T47D (cell line): ENCODE measurements around the gene ENPP6.
"Not testable (repeated sequence)": the region's sequence is repeated elsewhere in the genome, so short reads cannot be mapped to it uniquely, and the experiment has no call there.

Experiments
- DNase-seq, 2 experiments: peaks; one replicate each; pipeline versions ENCODE4 v3.0.0 to v3.0.0-alpha.2; 2011 to 2012; ENCODE audit warnings: low read depth in 1 of 2, low spot score in 1 of 2
- JUND ChIP-seq: IDR thresholded peaks from 2 replicates; pipeline ENCODE4 v1.6.1; 2012; ENCODE audit warnings: low read depth
- in situ Hi-C: cut with HindIII; loops from 2 replicates; pipeline ENCODE4 v1.10.0; 2016; ENCODE audit warnings: low sequenced_read_pairs, low pct_unique_long_range_greater_than_20kb

The ENPP6 gene

DNA sequence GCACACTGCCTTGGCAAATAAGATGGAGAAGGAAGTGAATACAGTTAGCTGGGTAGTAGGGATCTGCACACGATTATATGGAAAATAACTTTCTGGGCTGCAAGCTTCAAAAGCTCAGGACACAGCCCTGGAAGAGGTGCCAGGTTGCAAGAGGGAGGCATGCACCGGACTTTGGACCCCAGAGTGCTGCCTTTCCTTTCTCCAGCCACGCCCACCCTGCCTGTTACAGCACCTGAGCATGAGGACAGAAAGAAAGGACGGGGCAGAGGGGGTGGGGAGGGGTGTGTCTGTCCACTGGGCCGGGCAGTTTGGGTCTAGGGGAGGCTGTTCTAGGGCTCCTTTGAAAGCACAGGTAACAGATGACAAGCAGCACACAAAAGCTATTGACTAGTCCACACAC is 152.8 kb downstream of the ENPP6 start:
- TF ChIP-seq JUND: no peak
- DNase-seq: no peak
- in situ Hi-C loops: no loop called here

DNA sequence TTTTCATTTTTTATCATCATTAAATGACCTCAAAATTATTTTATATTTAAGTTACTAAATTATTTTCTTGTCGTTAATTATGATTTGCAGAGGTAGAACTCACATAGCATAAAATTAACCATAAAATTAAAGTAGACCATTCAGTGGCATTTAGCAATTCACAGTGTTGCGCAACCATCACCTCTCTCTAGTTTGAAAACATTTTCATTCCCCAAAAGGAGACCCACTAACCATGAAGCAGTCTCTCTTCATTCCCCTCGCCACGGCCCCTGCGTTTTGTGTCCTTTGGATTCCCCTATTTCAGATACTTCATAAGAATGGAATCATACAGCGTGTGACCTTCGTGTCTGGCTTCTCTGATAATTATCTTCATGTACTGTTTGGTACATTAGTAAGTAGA is 154.9 kb downstream of the ENPP6 start:
- TF ChIP-seq JUND: no peak
- DNase-seq: no peak
- in situ Hi-C loops: no loop called here

DNA sequence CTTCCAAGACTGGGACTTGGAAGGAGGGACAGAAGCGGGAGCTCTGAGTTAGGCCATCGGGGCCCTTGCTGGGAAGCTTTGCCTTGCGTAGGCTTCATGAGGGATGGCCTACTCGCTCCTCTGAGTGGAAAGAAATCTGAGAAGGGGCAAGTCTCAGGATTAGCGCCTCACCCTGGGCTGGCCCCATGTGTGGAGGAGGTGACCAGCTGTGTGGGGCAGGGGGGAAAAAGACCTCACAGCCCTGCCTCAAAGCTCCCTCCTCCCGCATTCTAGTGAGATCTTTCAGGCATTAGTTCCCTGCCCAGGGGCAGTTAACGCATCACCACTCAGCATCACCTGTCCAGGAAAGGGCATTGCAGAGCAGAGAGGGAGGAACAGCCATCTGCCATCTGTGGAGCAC is 156.1 kb downstream of the ENPP6 start:
- TF ChIP-seq JUND: no peak
- no peak for DNase-seq
- in situ Hi-C loops: no loop called here

DNA sequence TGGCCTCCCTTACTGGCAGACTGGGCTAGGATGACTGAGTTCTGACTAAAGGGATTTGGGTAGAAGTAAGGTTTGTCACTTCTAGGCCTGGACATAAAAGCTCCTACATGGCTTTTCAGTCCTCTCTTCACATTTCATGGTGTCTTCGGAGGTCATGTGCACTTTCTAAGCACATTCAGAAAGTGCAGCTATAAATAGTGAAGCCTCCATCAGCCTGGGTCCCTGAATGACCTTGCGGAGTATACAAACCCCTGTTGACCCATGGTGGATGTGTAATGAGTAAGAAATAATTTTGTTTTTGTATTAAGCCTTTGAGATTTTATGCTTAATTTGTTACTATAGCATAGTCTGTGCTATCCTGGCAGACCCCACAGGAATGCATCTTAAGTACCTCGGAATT is 158.6 kb downstream of the ENPP6 start:
- TF ChIP-seq JUND: no peak
- in situ Hi-C loops: no loop called here
- DNase-seq: no peak

DNA sequence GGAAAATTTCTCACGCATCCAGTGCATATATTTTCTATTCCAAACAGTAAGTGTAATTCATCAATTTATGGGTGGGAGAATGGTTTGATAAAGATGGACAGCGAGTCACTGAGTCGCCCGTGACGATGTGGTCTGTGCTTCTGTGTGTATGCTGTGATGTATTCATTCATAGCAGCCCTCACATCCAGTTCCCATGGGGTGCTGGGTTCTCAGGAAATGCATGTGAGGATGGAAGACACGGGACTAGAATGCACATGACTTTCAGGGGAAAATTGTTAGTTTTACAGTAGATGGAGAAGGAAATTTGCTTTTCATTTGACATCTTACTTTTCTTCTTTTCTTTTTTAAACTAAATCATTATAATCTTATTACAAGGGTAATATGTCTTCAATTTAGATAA is 159.6 kb downstream of the ENPP6 start:
- no peak for DNase-seq
- in situ Hi-C loops: no loop called here
- no peak for TF ChIP-seq JUND

DNA sequence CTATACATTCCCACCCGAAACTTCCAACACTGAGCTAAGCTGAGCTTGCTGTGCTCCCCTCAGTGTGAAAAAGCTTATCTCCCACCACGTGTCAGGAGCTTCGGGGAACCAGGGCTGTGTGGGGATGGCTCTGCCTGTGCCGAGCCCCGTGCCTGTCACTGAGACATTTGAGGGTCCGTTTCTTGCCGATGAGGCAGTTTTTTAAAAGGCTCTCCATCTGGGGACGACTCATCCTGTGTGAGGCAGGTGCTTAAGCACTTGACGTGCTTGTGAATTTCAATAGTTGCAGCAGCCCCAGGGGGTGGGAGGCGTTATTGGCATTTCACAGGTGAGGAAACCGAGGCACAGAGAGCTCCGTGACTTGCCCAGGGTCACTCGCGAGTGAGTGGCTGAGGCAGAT is 160.8 kb downstream of the ENPP6 start:
- DNase-seq: no peak
- no peak for TF ChIP-seq JUND
- in situ Hi-C loops: no loop called here

DNA sequence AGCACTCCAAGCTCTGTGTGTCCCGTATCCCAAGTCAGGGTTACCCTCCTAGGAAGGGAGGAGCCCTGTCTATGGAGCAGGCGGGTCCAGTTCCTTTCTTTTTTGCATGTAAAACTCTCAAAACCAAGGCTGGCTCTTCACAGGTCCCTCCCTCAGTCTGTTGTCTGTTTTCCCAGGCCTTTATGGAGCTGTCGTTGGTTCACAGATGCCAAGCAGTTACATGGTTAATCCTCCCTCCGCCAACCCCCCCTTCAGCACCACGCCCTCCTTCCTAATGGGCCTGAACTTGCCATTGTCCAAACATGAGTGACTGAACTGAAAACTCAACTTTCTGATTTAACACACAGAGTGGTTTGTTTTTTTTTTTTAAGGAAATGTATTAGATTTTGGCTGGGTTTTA is 164.2 kb downstream of the ENPP6 start:
- in situ Hi-C loops: no loop called here
- no peak for TF ChIP-seq JUND
- no peak for DNase-seq

- in situ Hi-C loops: no loop called here
- TF ChIP-seq JUND: no peak
- DNase-seq: no peak
These were observed 165.1 kb downstream of the ENPP6 start for GRCh38 chr4:184052616-184053015.

GRCh38 chr4:184051262-184051661 is 166.4 kb downstream of the ENPP6 start:
- DNase-seq: not testable (repeated sequence)

DNA sequence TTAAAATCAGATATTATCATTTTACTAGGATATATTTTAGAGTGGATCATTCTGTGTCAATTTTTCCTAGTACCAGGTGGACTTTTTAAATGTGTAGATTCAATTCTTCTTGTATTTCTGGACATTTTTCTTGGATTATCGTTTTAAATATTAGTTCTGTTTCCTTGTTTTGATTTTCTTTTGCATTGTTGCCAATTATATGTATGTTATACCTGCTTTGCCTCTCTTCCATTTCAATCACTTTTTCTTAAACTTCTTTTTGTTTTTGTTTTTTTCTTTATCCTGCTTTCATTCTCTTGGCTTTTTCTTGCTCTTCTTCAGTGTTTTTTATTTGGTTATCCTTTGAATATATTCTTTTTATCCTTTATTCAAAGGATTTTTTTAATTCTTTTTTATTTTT is 171.5 kb downstream of the ENPP6 start:
- DNase-seq: no peak
- TF ChIP-seq JUND: no peak
- in situ Hi-C loops: no loop called here

More at GRCh38 chr4:184051262-184051661, 166.4 kb downstream of the ENPP6 start:
- in situ Hi-C loops: not testable (repeated sequence)

- no peak for DNase-seq
- TF ChIP-seq JUND: no peak
- in situ Hi-C loops: no loop called here
These were observed 176.5 kb downstream of the ENPP6 start for GRCh38 chr4:184041156-184041555.

- no peak for TF ChIP-seq JUND
- in situ Hi-C loops: no loop called here
- DNase-seq: no peak
These were observed 177.7 kb downstream of the ENPP6 start for GRCh38 chr4:184039963-184040383.
